H1 (cell line): Measurements from ENCODE around the gene DAP. TPM values are rescaled to one million over a fixed set of nuclear protein-coding genes. Genes with fewer than 3 reads are reported as not detected.

Experiments
- CREB1 ChIP-seq: IDR thresholded peaks from 2 replicates; pipeline ENCODE4 v1.6.1; 2012; ENCODE audit warnings: inconsistent platforms
- KDM1A ChIP-seq: fragments of 200-600, 300-600 bp; sonication (generic); IDR thresholded peaks from 2 replicates; pipeline ENCODE4 v1.7.1; 2016; ENCODE audit warnings: mild to moderate bottlenecking, low read length, borderline replicate concordance
- NRF1 ChIP-seq: IDR thresholded peaks from 2 replicates; pipeline ENCODE4 v1.6.1; 2011; ENCODE audit warnings: mild to moderate bottlenecking, low read depth, low read length, improper control_type of control experiment
- TAF1 ChIP-seq: IDR thresholded peaks from 2 replicates; pipeline ENCODE4 v1.6.1; 2011; ENCODE audit warnings: mild to moderate bottlenecking, low read depth, low read length
- TAF7 ChIP-seq: optimal IDR thresholded peaks from 2 replicates; pipeline ENCODE3; 2011; ENCODE audit warnings: low read depth, mild to moderate bottlenecking, inconsistent platforms, low read length, moderate library complexity, borderline replicate concordance
- TEAD4 ChIP-seq: IDR thresholded peaks from 2 replicates; pipeline ENCODE4 v1.6.1; 2012; ENCODE audit warnings: low read depth, low read length, inconsistent platforms, mixed read lengths
- polyA plus RNA-seq, 7 experiments: library from polyadenylated mRNA; depleted of rRNA in 3 of 7; stranded (reverse) in 5 of 7; unstranded in 2 of 7; fragments of >200 nt in 5 of 7; fragments of 200-250 nt in 2 of 7; gene quantifications; 1 replicate in 5 of 7; 2 replicates in 1 of 7; 4 replicates in 1 of 7; pipeline versions ENCODE4 v1.2.1 to v1.2.3, GENCODE V29; 2011 to 2013; ENCODE audit warnings: missing spikeins in 2 of 7, mixed read lengths in 2 of 7
- total RNA-seq: library from RNA; stranded (reverse); fragmentation: NEBNext Ultra II Directional; extraction: Animal tissue kit (Norgen Biotek cat#: 25700); gene quantifications from 2 replicates; pipeline ENCODE4 v1.2.1, GENCODE V29; 2021

DAP gene
- total and polyA plus RNA-seq, 2 of the 8 experiments (the other 6 are each of a cell fraction or from before 2014, with no cell fraction given): 26.2 to 44.4 TPM

GRCh38 chr5:10727861-10728260 is 33.2 kb downstream of the DAP start (continued):
- no peak for TF ChIP-seq TEAD4
- TF ChIP-seq TAF1: no peak
- TF ChIP-seq NRF1: no peak
- no peak for TF ChIP-seq KDM1A
- no peak for TF ChIP-seq TAF7
- TF ChIP-seq CREB1: no peak
